Hepatocyte (in vitro differentiated cells): ENCODE results near the gene LGI4. TPM values are rescaled to one million over a fixed set of nuclear protein-coding genes. Genes with fewer than 3 reads are reported as not detected.

Experiments used
- DNase-seq: peaks from one replicate; pipeline ENCODE4 v3.0.0-alpha.2; 2016; ENCODE audit warnings: low spot score
- H2AFZ ChIP-seq: fragments of 200-600 bp; sonication (generic); 2 replicates; pipeline ENCODE4 v1.6.0; 2016; ENCODE audit warnings: antibody characterized with exemption, mild to moderate bottlenecking
- H3K27ac ChIP-seq: fragments of 200-600 bp; sonication (generic); 2 replicates; pipeline ENCODE4 v1.5.1; 2016; ENCODE audit warnings: mild to moderate bottlenecking
- H3K27me3 ChIP-seq: fragments of 200-600 bp; sonication (generic); 2 replicates; pipeline ENCODE4 v1.6.1; 2016
- H3K36me3 ChIP-seq: fragments of 200-600 bp; sonication (generic); replicated peaks from 2 replicates; pipeline ENCODE4 v1.5.1; 2016; ENCODE audit warnings: low read depth; ENCODE audit not compliant: insufficient read depth
- H3K4me1 ChIP-seq: fragments of 200-600 bp; sonication (generic); 2 replicates; pipeline ENCODE4 v1.5.1; 2016; ENCODE audit warnings: mild to moderate bottlenecking, moderate library complexity; ENCODE audit not compliant: insufficient read depth
- H3K4me2 ChIP-seq: fragments of 200-600 bp; sonication (generic); 2 replicates; pipeline ENCODE4 v1.6.0; 2016
- H3K4me3 ChIP-seq: fragments of 200-600 bp; sonication (generic); 2 replicates; pipeline ENCODE4 v1.5.1; 2016; ENCODE audit warnings: mild to moderate bottlenecking
- H3K79me2 ChIP-seq: fragments of 200-600 bp; sonication (generic); 2 replicates; pipeline ENCODE4 v1.6.0; 2017; ENCODE audit warnings: mild to moderate bottlenecking
- H3K9me2 ChIP-seq: fragments of 200-600 bp; sonication (generic); replicated peaks from 2 replicates; pipeline ENCODE4 v1.6.0; 2017; ENCODE audit warnings: mild to moderate bottlenecking; ENCODE audit not compliant: insufficient read depth
- H3K9me3 ChIP-seq: fragments of 200-600 bp; sonication (generic); 2 replicates; pipeline ENCODE4 v1.5.1; 2016; ENCODE audit warnings: low read depth, mild to moderate bottlenecking
- H4K20me1 ChIP-seq: fragments of 200-600 bp; sonication (generic); 2 replicates; pipeline ENCODE4 v1.6.0; 2016; ENCODE audit warnings: mild to moderate bottlenecking; ENCODE audit not compliant: insufficient read depth, poor library complexity, severe bottlenecking
- EZH2 ChIP-seq: fragments of 200-600 bp; sonication (generic); IDR thresholded peaks from 2 replicates; pipeline ENCODE4 v1.6.1; 2016; ENCODE audit warnings: antibody characterized with exemption, mild to moderate bottlenecking, borderline replicate concordance
- EZH2phosphoT487 ChIP-seq: fragments of 200-600 bp; sonication (generic); IDR thresholded peaks from one replicate; pipeline ENCODE4 v1.6.1; 2018; ENCODE audit warnings: antibody characterized with exemption, mild to moderate bottlenecking, low read depth, moderate library complexity; ENCODE audit not compliant: unreplicated experiment, severe bottlenecking
- WGBS: methylation state at CpG from one replicate; pipeline ENCODE4 v1.1.6; 2016; ENCODE audit warnings: low lambda C conversion rate; ENCODE audit errors: missing lambda C conversion rate; 5-methylcytosine and 5-hydroxymethylcytosine counted together
- polyA plus RNA-seq: library from polyadenylated mRNA; unstranded; fragments of >200 nt; fragmentation: Nextera tagmentation; extraction: Ambion mirVana; gene quantifications from 2 replicates; pipeline ENCODE4 v1.2.1, GENCODE V29; 2016
- total RNA-seq: library from RNA; depleted of rRNA; stranded (reverse); fragments of >200 nt; gene quantifications from 2 replicates; pipeline ENCODE4 v1.2.3, GENCODE V29; 2014
- TF ChIP-seq, protein P1 (sequence below): fragments of 200-600 bp; sonication (generic); IDR thresholded peaks from 2 replicates; pipeline ENCODE4 v1.5.1; 2016; ENCODE audit warnings: antibody characterized with exemption, mild to moderate bottlenecking; ENCODE audit not compliant: poor library complexity

The LGI4 gene
- total and polyA plus RNA-seq, 2 experiments from 2014 or later = 5.2 to 6.3 TPM

DNA sequence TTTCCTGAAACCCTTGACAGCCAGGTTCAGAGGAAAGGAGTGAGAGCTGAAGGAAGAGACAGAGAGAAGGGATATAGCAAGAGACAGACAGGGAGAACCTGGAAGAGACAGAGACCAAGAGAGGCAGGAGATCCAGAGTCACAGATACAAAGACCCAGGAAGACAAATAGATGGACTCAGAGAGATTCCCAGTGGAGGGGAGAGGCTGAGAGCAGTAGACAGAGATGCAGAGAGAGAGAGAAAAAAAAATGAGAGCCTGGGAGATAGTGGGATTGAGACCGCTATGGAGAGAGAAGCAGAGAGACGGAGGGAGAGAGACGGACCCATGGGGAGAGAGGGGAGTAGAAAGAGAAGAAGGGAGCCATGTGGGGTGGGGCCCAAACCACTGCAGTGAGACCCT lies 9.0 kb upstream of the LGI4 start:
- Histone ChIP-seq H3K27ac (no peak overlapping the region), H3K4me3 (no peak overlapping the region), H3K4me2 (no peak overlapping the region), H2AFZ (no peak overlapping the region), H3K9me2 (no peaks in the 10 kb centered on the region), H3K9me3 (no peaks in the 10 kb centered on the region), H3K79me2 (no peaks in the 10 kb centered on the region), H3K27me3 (peaks cover 27% of the 10 kb centered on the region), H3K4me1 (peaks cover 25% of the 10 kb centered on the region), H4K20me1 (no peaks in the 10 kb centered on the region), H3K36me3 (no peaks in the 10 kb centered on the region)
- WGBS = 44% methylated on average over 1 of the region's 3 CpGs
- TF ChIP-seq, protein P1, sequence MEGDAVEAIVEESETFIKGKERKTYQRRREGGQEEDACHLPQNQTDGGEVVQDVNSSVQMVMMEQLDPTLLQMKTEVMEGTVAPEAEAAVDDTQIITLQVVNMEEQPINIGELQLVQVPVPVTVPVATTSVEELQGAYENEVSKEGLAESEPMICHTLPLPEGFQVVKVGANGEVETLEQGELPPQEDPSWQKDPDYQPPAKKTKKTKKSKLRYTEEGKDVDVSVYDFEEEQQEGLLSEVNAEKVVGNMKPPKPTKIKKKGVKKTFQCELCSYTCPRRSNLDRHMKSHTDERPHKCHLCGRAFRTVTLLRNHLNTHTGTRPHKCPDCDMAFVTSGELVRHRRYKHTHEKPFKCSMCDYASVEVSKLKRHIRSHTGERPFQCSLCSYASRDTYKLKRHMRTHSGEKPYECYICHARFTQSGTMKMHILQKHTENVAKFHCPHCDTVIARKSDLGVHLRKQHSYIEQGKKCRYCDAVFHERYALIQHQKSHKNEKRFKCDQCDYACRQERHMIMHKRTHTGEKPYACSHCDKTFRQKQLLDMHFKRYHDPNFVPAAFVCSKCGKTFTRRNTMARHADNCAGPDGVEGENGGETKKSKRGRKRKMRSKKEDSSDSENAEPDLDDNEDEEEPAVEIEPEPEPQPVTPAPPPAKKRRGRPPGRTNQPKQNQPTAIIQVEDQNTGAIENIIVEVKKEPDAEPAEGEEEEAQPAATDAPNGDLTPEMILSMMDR = no peak
- TF ChIP-seq EZH2 = no peak
- TF ChIP-seq EZH2phosphoT487 = no peak
- no peak for DNase-seq

GRCh38 chr19:35143231-35143715 lies 8.4 kb upstream of the LGI4 start, which contains the start of gene FXYD7:
TSS of gene FXYD7 (plus strand) at chr19:35143255. CDS start at chr19:35143334, 79 bp downstream.
- DNase-seq = no peak
- peaks cover 30% of the 10 kb centered on the region for H3K4me1 ChIP-seq
- H3K27ac ChIP-seq = no peak within 1 kb of the TSS
- peaks cover 27% of the 10 kb centered on the region for H3K27me3 ChIP-seq
- no peaks in the 10 kb centered on the region for H3K9me3 ChIP-seq
- no peaks in the 10 kb centered on the region for H3K36me3 ChIP-seq
- no peaks in the 10 kb centered on the region for H4K20me1 ChIP-seq
- no peaks in the 10 kb centered on the region for H3K9me2 ChIP-seq
- TF ChIP-seq EZH2 (no peak), EZH2phosphoT487 (no peak)
- TF ChIP-seq, protein P1 = no peak
- no peaks in the 10 kb centered on the region for H3K79me2 ChIP-seq
- H2AFZ ChIP-seq = no peak within 1 kb of the TSS
- WGBS = 7% methylated on average over 6 of the region's 31 CpGs
- no peak within 1 kb of the TSS for H3K4me3 ChIP-seq
- H3K4me2 ChIP-seq = peak within 1 kb of the TSS; percentile 78

- no peaks in the 10 kb centered on the region for H4K20me1 ChIP-seq
- H2AFZ ChIP-seq = no peak overlapping the region
- peaks cover 27% of the 10 kb centered on the region for H3K27me3 ChIP-seq
- H3K79me2 ChIP-seq = no peaks in the 10 kb centered on the region
- H3K36me3 ChIP-seq = no peaks in the 10 kb centered on the region
- TF ChIP-seq, protein P1 = peak; percentile 86
- TF ChIP-seq EZH2phosphoT487 = no peak
- no peak for TF ChIP-seq EZH2
- no peak overlapping the region for H3K27ac ChIP-seq
- no peaks in the 10 kb centered on the region for H3K9me2 ChIP-seq
- peak; percentile 72 for DNase-seq
- peaks cover 35% of the 10 kb centered on the region for H3K4me1 ChIP-seq
- WGBS = 6% methylated on average over 10 of the region's 46 CpGs
- H3K4me3 ChIP-seq = no peak overlapping the region
- peak overlapping the region; percentile 78 for H3K4me2 ChIP-seq
- no peaks in the 10 kb centered on the region for H3K9me3 ChIP-seq
Measured at GRCh38 chr19:35142606-35143230, 7.9 kb upstream of the LGI4 start.
